H9 (cell line): ENCODE results near the gene SNAI3. TPM values are rescaled to one million over a fixed set of nuclear protein-coding genes. Genes with fewer than 3 reads are reported as not detected.

ENCODE experiments used
- DNase-seq: peaks from one replicate; pipeline ENCODE4 v3.0.0-alpha.2; 2017
- H2AFZ ChIP-seq: one replicate; pipeline ENCODE4 v1.6.1; 2013; ENCODE audit warnings: mild to moderate bottlenecking, low read length, control low read depth, moderate library complexity
- H2AK5ac ChIP-seq: 2 replicates; pipeline ENCODE4 v1.6.1; 2013; ENCODE audit warnings: low read length, control low read depth, mixed read lengths; ENCODE audit not compliant: insufficient read length
- H2BK120ac ChIP-seq: one replicate; pipeline ENCODE4 v1.6.1; 2013; ENCODE audit warnings: low read depth, mild to moderate bottlenecking, low read length, control low read depth, inconsistent platforms; ENCODE audit not compliant: poor library complexity, severe bottlenecking
- H2BK12ac ChIP-seq: 2 replicates; pipeline ENCODE4 v1.6.1; 2013; ENCODE audit warnings: low read length, control low read depth, mixed read lengths, low read depth; ENCODE audit not compliant: insufficient read length
- H2BK15ac ChIP-seq: 2 replicates; pipeline ENCODE4 v1.6.1; 2013; ENCODE audit warnings: low read depth, low read length, control low read depth
- H2BK20ac ChIP-seq: one replicate; pipeline ENCODE4 v1.6.1; 2013; ENCODE audit warnings: low read depth, mild to moderate bottlenecking, low read length, control low read depth, inconsistent platforms; ENCODE audit not compliant: poor library complexity, severe bottlenecking
- H2BK5ac ChIP-seq: 2 replicates; pipeline ENCODE4 v1.6.1; 2013; ENCODE audit warnings: low read length, control low read depth, mixed read lengths; ENCODE audit not compliant: insufficient read length
- H3K14ac ChIP-seq: 2 replicates; pipeline ENCODE4 v1.6.1; 2013; ENCODE audit warnings: low read length, control low read depth; ENCODE audit not compliant: insufficient read depth
- H3K18ac ChIP-seq: 2 replicates; pipeline ENCODE4 v1.6.1; 2013; ENCODE audit warnings: low read depth, mild to moderate bottlenecking, mixed read lengths, low read length, control low read depth; ENCODE audit not compliant: insufficient read length
- H3K23ac ChIP-seq: 2 replicates; pipeline ENCODE4 v1.6.1; 2013; ENCODE audit warnings: low read length, control low read depth, mixed read lengths, low read depth; ENCODE audit not compliant: insufficient read length
- H3K23me2 ChIP-seq: 2 replicates; pipeline ENCODE4 v1.6.1; 2013; ENCODE audit warnings: low read depth, mild to moderate bottlenecking, mixed read lengths, low read length, control low read depth; ENCODE audit not compliant: insufficient read length, poor library complexity, severe bottlenecking
- H3K27ac ChIP-seq: 2 replicates; pipeline ENCODE4 v1.5.1; 2013; ENCODE audit warnings: low read length, control low read depth, mixed read lengths, low read depth; ENCODE audit not compliant: insufficient read length
- H3K27me3 ChIP-seq: 2 replicates; pipeline ENCODE4 v1.6.1; 2013; ENCODE audit warnings: low read length, control low read depth, inconsistent platforms; ENCODE audit not compliant: insufficient read depth
- H3K4ac ChIP-seq: 2 replicates; pipeline ENCODE4 v1.6.1; 2013; ENCODE audit warnings: low read depth, mild to moderate bottlenecking, control low read depth, inconsistent platforms, low read length, moderate library complexity
- H3K4me1 ChIP-seq: 2 replicates; pipeline ENCODE4 v1.6.1; 2013; ENCODE audit warnings: low read length, control low read depth, inconsistent platforms; ENCODE audit not compliant: insufficient read depth
- H3K4me2 ChIP-seq: 2 replicates; pipeline ENCODE4 v1.6.1; 2013; ENCODE audit warnings: low read length, control low read depth, mixed read lengths; ENCODE audit not compliant: insufficient read length, insufficient read depth
- H3K56ac ChIP-seq: 2 replicates; pipeline ENCODE4 v1.6.1; 2013; ENCODE audit warnings: low read depth, mild to moderate bottlenecking, mixed read lengths, low read length, control low read depth; ENCODE audit not compliant: insufficient read length
- H3K79me1 ChIP-seq: 2 replicates; pipeline ENCODE4 v1.6.1; 2013; ENCODE audit warnings: low read depth, mild to moderate bottlenecking, moderate library complexity, low read length, control low read depth, inconsistent platforms; ENCODE audit not compliant: insufficient read depth, poor library complexity, severe bottlenecking
- H3K79me2 ChIP-seq: 2 replicates; pipeline ENCODE4 v1.6.1; 2013; ENCODE audit warnings: low read length, control low read depth, inconsistent platforms; ENCODE audit not compliant: insufficient read depth
- H3K9ac ChIP-seq: 2 replicates; pipeline ENCODE4 v1.6.1; 2013; ENCODE audit warnings: low read length, control low read depth, mixed read lengths; ENCODE audit not compliant: insufficient read length; ENCODE audit errors: extremely low read depth
- H3K9me3 ChIP-seq: one replicate; pipeline ENCODE4 v1.6.1; 2013; ENCODE audit warnings: low read depth, low read length, inconsistent platforms; ENCODE audit not compliant: control insufficient read depth
- H3T11ph ChIP-seq: one replicate; pipeline ENCODE4 v1.6.1; 2013; ENCODE audit warnings: mild to moderate bottlenecking, low read length, control low read depth, inconsistent platforms
- H4K20me1 ChIP-seq: one replicate; pipeline ENCODE4 v1.6.1; 2013; ENCODE audit not compliant: control insufficient read depth, insufficient read length, insufficient read depth
- H4K5ac ChIP-seq: 2 replicates; pipeline ENCODE4 v1.6.1; 2013; ENCODE audit warnings: low read depth, mild to moderate bottlenecking, mixed read lengths, low read length, control low read depth; ENCODE audit not compliant: insufficient read length
- H4K8ac ChIP-seq: replicated peaks from 2 replicates; pipeline ENCODE4 v1.6.1; 2013; ENCODE audit warnings: low read length, control low read depth, mixed read lengths, low read depth; ENCODE audit not compliant: insufficient read length
- H4K91ac ChIP-seq: 2 replicates; pipeline ENCODE4 v1.6.1; 2013; ENCODE audit warnings: low read depth, mild to moderate bottlenecking, moderate library complexity, mixed read lengths, low read length, control low read depth; ENCODE audit not compliant: insufficient read length
- H3K27ac Mint-ChIP-seq, 3 experiments: 2 replicates in 2 of 3; 3 replicates in 1 of 3; pipeline ENCODE4 v1.8.0; 2020 to 2021; ENCODE audit warnings: mixed read lengths in 3 of 3, mild to moderate bottlenecking in 1 of 3, moderate library complexity in 1 of 3
- H3K27me3 Mint-ChIP-seq: 2 replicates; pipeline ENCODE4 v1.8.0; 2021; ENCODE audit warnings: low read depth, mild to moderate bottlenecking, moderate library complexity, mixed read lengths
- H3K36me3 Mint-ChIP-seq, 3 experiments: 2 replicates in 2 of 3; 3 replicates in 1 of 3; pipeline ENCODE4 v1.8.0; 2020 to 2021; ENCODE audit warnings: low read depth in 3 of 3, mixed read lengths in 3 of 3; ENCODE audit not compliant: insufficient read depth in 1 of 3
- H3K4me1 Mint-ChIP-seq, 2 experiments: 2 replicates each; pipeline ENCODE4 v1.8.0; 2020; ENCODE audit warnings: mixed read lengths in 2 of 2
- H3K4me3 Mint-ChIP-seq, 2 experiments: 2 replicates in 1 of 2; 3 replicates in 1 of 2; pipeline ENCODE4 v1.8.0; 2020 to 2021; ENCODE audit warnings: mild to moderate bottlenecking in 2 of 2, mixed read lengths in 2 of 2, moderate library complexity in 1 of 2
- H3K9me3 Mint-ChIP-seq, 2 experiments: 2 replicates in 1 of 2; 3 replicates in 1 of 2; pipeline ENCODE4 v1.8.0; 2020; ENCODE audit warnings: mild to moderate bottlenecking in 2 of 2, mixed read lengths in 2 of 2, moderate library complexity in 1 of 2
- CTCF ChIP-seq: fragments of 200-600 bp; sonication (generic); conservative IDR thresholded peaks from 3 replicates; pipeline ENCODE4 v1.8.0; 2021; ENCODE audit warnings: antibody characterized with exemption, mild to moderate bottlenecking
- WGBS: extraction: QIAGEN DNeasy Blood & Tissue Kit; methylation state at CpG from one replicate; pipeline ENCODE4 v1.1.7; 2013; ENCODE audit warnings: missing lambda C conversion rate, low lambda C conversion rate, mixed read lengths; ENCODE audit not compliant: insufficient read length; ENCODE audit errors: extremely low coverage; 5-methylcytosine and 5-hydroxymethylcytosine counted together
- total RNA-seq: library from RNA; stranded (reverse); gene quantifications from 2 replicates; pipeline ENCODE4 v1.2.1, GENCODE V29; 2021

Gene SNAI3
- total RNA-seq, 1 experiment from 2014 or later: 3.2 TPM

GRCh38 chr16:88629835-88630234 is 56.5 kb downstream of the SNAI3 start:
- Histone ChIP-seq H4K91ac (no peak overlapping the region), H3K18ac (no peak overlapping the region), H3T11ph (no peak overlapping the region), H3K79me2 (no peaks in the 10 kb centered on the region), H3K4me1 (no peaks in the 10 kb centered on the region), H2AFZ (no peak overlapping the region), H3K4me2 (no peak overlapping the region), H2BK5ac (no peak overlapping the region), H4K20me1 (no peaks in the 10 kb centered on the region), H2BK12ac (no peak overlapping the region), H2AK5ac (no peak overlapping the region), H3K56ac (no peak overlapping the region), H2BK20ac (no peak overlapping the region), H2BK120ac (no peak overlapping the region), H2BK15ac (no peak overlapping the region), H3K9ac (no peak overlapping the region), H4K8ac (no peak overlapping the region), H3K79me1 (no peaks in the 10 kb centered on the region), H3K23me2 (peaks cover 10% of the 10 kb centered on the region), H3K27ac (no peak overlapping the region), H3K27me3 (no peaks in the 10 kb centered on the region), H3K4ac (no peak overlapping the region), H3K23ac (no peak overlapping the region), H3K9me3 (no peaks in the 10 kb centered on the region), H4K5ac (no peak overlapping the region), H3K14ac (no peak overlapping the region)
- Mint-ChIP-seq H3K27me3 (no peaks in the 10 kb centered on the region), H3K4me3 (no peak overlapping the region), H3K9me3 (no peaks in the 10 kb centered on the region; a peak in 1 of 5 replicates), H3K27ac (no peak overlapping the region), H3K36me3 (peaks cover 15 to 57% (median 50%) of the 10 kb centered on the region in 3 experiments; a peak in 6 of 7 replicates), H3K4me1 (peaks cover 0 to 20% of the 10 kb centered on the region in 2 experiments; a peak in 3 of 4 replicates)
- no peak for TF ChIP-seq CTCF
- WGBS: no CpG with 5 or more reads among the region's 9 CpGs
- no peak for DNase-seq
